GM21737 (cell line): Measurements from ENCODE around the gene HLA-DMB.
A peak's percentile ranks its signal among the peaks of the same experiment; 100 is the strongest.
"Not testable (repeated sequence)": the region's sequence is repeated elsewhere in the genome, so short reads cannot be mapped to it uniquely, and the experiment has no call there.

Experiments used
- ATAC-seq: cut with Tn5 transposase; IDR thresholded peaks from one replicate; pipeline ENCODE4 v1.9.1; 2021; ENCODE audit warnings: mild to moderate bottlenecking, moderate library complexity; ENCODE audit not compliant: unreplicated experiment

The HLA-DMB gene

DNA sequence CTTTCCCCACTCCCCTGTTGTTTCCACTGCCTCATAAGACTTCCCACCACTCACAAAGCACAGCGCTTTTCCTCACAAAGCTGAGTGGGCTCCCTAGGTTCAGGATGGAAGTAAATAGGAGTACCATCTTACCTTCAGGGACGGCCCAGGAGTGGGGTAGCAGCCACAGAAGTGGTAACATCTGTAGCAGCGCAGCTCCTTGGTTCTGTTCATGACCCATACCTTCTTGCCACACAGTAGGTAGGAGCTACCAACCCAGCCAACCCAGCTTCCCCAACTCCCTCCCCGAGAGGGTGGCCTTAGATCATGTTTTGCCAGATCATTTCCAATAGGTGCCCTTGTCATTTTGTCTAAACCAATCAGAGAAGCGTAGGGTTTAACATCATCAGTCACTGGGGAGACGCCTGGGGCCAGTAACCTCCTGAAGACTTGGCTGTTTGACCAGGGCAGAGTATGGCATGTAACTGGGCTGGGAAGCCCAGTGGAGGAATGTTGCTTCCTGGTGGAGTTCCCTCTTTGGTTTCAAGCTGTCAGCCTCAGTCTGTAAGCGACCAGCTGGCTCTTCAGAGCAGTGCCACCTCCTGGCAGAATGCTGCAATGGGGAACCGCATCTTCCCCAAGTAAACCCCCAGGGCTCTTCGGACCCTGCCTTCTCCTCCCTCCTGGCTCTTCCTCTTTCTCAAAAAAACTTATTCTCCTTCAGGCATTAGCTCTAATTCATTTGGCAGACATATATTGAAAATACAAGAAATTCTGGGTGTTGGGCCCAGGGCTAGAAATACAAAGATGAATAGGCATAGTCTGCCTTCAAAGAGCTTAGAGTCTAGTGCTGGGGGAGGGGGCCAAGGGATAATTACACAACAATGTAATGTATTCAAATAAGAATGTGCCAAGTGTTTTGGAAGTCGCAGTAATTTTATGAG is 12.2 kb upstream of the HLA-DMB start, which contains the start of gene HLA-DMA:
HLA-DMA (minus strand) TSS at position 281 of the 923 bp plus-strand sequence; CDS start at position 220, 61 bp downstream.
- ATAC-seq: peak; percentile 83

- no peak for ATAC-seq
Measured at GRCh38 chr6:32950449-32950848, 9.6 kb upstream of the HLA-DMB start.

- no peak for ATAC-seq
Measured at GRCh38 chr6:32950010-32950409, 9.2 kb upstream of the HLA-DMB start.

GRCh38 chr6:32949113-32949512 is 8.3 kb upstream of the HLA-DMB start:
- ATAC-seq: no peak

DNA sequence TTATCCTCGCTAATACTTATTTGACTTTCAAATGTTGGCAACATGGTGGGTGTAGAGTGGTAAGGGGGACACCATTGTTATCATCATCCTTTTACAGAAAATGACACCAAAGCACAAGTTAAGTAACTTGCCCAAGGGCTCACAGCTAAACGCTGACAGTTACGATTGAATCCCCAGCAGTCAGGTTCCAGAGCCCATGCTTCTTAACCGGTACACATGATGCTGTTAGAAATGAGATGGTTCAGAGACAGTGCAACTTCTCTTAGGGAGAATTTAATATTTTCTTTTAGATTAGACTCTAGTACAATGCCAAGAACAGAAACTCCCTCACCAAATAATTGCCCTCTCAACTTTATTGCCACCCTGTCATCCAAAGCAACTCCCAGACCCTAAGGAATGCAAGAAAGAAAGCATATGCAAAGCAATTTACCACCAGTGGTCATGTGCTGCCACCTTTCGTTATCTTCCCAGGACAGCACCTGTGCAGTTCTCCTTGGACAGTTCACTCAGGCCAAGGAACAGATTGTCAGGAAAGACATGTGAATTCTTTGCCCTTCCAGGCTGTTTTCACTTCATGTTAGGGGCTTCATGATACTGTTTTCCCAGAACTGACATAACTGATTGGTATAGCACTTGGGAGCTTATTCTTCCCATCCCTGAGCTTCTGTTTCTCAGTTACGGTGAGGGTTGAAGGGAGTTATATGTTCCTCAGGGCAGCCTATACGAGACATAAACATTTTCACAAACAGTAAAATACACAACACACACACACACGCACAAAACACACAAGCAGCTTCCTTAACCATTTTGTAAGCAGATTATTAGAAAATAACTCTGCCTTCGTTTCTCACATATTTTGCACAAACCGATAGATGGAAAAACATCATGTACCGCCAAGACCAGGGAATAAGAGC is 7.0 kb upstream of the HLA-DMB start:
- ATAC-seq: no peak

- no peak for ATAC-seq
Measured at GRCh38 chr6:32946893-32947292, 6.1 kb upstream of the HLA-DMB start.

- ATAC-seq: no peak
Measured at GRCh38 chr6:32945953-32946352, 5.1 kb upstream of the HLA-DMB start.

- ATAC-seq: no peak
Measured at GRCh38 chr6:32945108-32945760, 4.4 kb upstream of the HLA-DMB start.

GRCh38 chr6:32943864-32944649 is 3.2 kb upstream of the HLA-DMB start:
- peak; percentile 43 for ATAC-seq

DNA sequence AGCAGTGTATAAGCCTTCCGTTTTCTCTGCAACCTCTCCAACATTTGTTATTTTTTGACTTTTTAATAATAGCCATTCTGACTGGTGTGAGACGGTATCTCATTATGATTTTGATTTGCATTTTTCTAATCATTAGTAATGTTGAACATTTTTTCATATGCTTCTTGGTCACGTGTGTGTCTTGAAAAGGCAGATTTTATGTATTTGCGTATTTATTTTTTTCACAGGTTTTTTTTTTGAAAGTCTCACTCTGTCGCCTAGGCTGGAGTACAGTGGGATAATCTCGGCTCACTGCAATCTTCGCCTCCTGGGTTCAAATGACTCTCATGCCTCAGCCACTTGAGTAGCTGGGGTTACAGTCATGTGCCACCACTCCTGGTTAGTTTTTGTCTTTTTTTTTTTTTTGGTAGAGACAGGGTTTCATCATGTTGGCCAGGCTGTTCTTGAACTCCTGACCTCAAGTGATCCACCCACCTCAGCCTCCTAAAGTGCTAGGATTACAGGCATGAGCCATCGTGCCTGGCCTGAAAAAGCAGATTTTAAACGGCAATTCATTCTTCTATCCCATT is 1.8 kb upstream of the HLA-DMB start:
- ATAC-seq: not testable (repeated sequence)

DNA sequence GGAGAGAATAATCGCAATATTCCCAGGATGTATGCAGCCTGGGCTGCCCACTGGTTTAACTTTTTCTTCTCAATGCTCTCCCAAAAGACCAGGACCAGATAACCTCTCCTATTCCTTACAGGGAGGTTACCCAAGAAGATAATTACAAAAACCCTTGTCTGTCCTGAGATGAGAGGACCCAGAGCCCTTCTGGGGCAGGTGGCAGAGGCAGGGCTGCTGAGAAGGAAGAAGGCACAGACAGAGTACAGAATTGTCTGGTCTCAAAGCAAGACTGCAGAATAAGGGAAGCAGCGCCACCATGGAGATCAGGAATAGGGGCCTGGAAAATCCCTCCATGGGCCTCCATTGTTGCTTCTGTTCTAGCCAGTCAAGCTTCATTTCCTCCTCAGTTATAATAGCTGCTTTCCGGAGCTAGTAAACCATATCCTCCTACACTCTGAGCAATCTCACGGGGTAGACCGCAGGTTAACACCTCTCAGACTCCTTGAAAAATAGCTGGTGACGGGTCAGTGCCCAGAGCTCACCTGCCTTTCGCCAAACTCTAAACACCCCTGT is 463 bp upstream of the HLA-DMB start:
- peak; percentile 45 for ATAC-seq

GRCh38 chr6:32938494-32938893 is 2.3 kb downstream of the HLA-DMB start:
- ATAC-seq: no peak

DNA sequence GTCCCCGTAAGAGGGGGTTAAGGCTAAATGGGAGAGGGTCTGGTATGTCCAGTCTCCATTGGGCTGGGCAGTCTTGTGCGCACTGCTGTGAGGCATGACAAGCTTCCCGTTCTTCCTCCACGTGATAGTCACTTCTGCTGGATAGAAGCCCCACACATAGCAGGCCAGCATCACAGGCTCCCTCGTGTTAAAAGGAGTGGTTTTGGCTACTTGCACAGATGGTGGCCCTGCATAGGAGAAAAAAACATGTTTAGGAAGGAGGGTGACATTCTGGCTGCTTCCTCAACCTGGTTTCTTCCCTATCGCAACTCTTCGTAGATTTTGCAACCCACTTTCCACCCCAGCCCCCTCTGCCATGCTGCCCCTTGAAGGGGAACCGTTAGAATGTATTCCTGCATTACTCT is 3.6 kb downstream of the HLA-DMB start:
- no peak for ATAC-seq

DNA sequence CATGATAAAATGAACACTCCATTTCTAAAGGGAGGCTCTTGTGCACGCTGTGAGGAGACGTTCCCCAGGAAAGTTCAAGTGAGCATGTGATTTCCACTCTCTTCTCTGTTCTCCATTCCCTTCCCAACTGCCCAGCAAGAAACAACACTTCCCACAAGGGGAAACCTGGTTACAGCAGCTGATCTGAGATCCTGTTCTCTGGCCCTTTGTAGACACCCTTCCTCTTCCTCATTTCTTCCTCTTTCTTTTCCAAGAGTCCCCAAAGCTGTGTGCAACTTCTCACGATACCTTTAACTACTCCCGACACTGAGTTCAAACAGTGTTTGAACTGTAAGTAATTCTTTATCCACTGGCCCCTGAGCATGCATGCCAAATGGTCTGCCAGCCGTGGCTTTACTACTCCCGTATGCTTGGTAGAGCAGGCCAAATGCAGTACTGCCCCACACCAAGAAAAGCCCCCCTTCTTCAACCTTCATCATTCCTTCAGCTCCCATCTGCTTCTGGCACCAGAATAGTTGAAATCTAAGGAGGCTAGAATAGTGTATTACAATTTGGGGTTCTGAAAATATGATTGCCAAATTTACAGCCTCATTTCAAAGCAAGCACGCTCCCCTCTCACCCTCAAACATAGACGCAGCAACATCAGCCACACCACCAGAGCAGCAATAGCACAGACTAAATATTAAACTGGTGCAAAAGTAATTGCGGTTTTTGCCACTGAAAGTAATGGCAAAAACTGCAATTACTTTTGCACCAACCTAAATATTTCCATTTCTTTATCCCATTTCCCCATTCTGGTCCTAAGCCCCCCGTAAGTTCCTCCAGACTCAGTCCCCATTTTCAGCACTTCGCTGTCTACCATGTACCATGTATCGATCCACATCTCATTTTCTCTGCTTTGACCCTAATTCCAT is 4.3 kb downstream of the HLA-DMB start:
- ATAC-seq: no peak

- ATAC-seq: no peak
Measured at GRCh38 chr6:32935551-32936238, 5.1 kb downstream of the HLA-DMB start.

- no peak for ATAC-seq
Measured at GRCh38 chr6:32933661-32934085, 7.2 kb downstream of the HLA-DMB start.

GRCh38 chr6:32932132-32932868 is 8.5 kb downstream of the HLA-DMB start:
- ATAC-seq: no peak
